Activated CD4-positive, alpha-beta T cell treated with anti-CD3 and anti-CD28 coated beads, Interleukin-2, amount 50 U/mL, for 16 hours (primary cell): ENCODE measurements around the gene LCA5.
A peak's percentile ranks its signal among the peaks of the same experiment; 100 is the strongest.
"Not testable (repeated sequence)": the region's sequence is repeated elsewhere in the genome, so short reads cannot be mapped to it uniquely, and the experiment has no call there.

Experiments
- DNase-seq: peaks from one replicate; pipeline ENCODE4 v3.0.0-alpha.2; 2020

LCA5 gene

GRCh38 chr6:79536585-79536953 is 661 bp downstream of the LCA5 start:
- no peak for DNase-seq

- not testable (repeated sequence) for DNase-seq
These were observed 7.7 kb downstream of the LCA5 start for GRCh38 chr6:79529567-79529966.

- DNase-seq = no peak
These were observed 10.3 kb downstream of the LCA5 start for GRCh38 chr6:79526897-79527296.

GRCh38 chr6:79525272-79526100 is 11.7 kb downstream of the LCA5 start:
- no peak for DNase-seq

- no peak for DNase-seq
These were observed 13.2 kb downstream of the LCA5 start for GRCh38 chr6:79524065-79524464.

GRCh38 chr6:79522609-79523008 is 14.6 kb downstream of the LCA5 start:
- no peak for DNase-seq

GRCh38 chr6:79520534-79520933 is 16.7 kb downstream of the LCA5 start:
- DNase-seq = no peak

- no peak for DNase-seq
These were observed 18.4 kb downstream of the LCA5 start for GRCh38 chr6:79518842-79519241.

- DNase-seq = no peak
These were observed 21.8 kb downstream of the LCA5 start for GRCh38 chr6:79515436-79515835.

GRCh38 chr6:79513111-79513510 is 24.1 kb downstream of the LCA5 start:
- DNase-seq = no peak

- no peak for DNase-seq
These were observed 25.2 kb downstream of the LCA5 start for GRCh38 chr6:79512014-79512413.

GRCh38 chr6:79510707-79511106 is 26.5 kb downstream of the LCA5 start:
- no peak for DNase-seq

- DNase-seq = no peak
These were observed 31.0 kb downstream of the LCA5 start for GRCh38 chr6:79506251-79506650.

- DNase-seq = no peak
These were observed 32.9 kb downstream of the LCA5 start for GRCh38 chr6:79504372-79504771.

GRCh38 chr6:79498842-79499241 is 38.4 kb downstream of the LCA5 start:
- DNase-seq = no peak

- no peak for DNase-seq
These were observed 42.0 kb downstream of the LCA5 start for GRCh38 chr6:79495246-79495645.

GRCh38 chr6:79494841-79495240 is 42.4 kb downstream of the LCA5 start:
- no peak for DNase-seq

GRCh38 chr6:79470728-79471127 is 66.5 kb downstream of the LCA5 start:
- DNase-seq = no peak

GRCh38 chr6:79469376-79470246 is 67.6 kb downstream of the LCA5 start:
- no peak for DNase-seq

- no peak for DNase-seq
These were observed 68.6 kb downstream of the LCA5 start for GRCh38 chr6:79468587-79468986.

GRCh38 chr6:79468116-79468515 is 69.1 kb downstream of the LCA5 start:
- no peak for DNase-seq

GRCh38 chr6:79467716-79468115 is 69.5 kb downstream of the LCA5 start:
- no peak for DNase-seq

- DNase-seq = peak; percentile 4
These were observed 70.9 kb downstream of the LCA5 start for GRCh38 chr6:79466207-79466834.

GRCh38 chr6:79465381-79465780 is 71.8 kb downstream of the LCA5 start:
- no peak for DNase-seq
